Nephron (organoid): ENCODE data around the gene PET100.

Experiments used
- H3K27ac Mint-ChIP-seq, 3 experiments: 2 replicates each; pipeline ENCODE4 v1.8.0; 2020; ENCODE audit warnings: mixed read lengths in 3 of 3, mild to moderate bottlenecking in 2 of 3, moderate library complexity in 1 of 3
- H3K27me3 Mint-ChIP-seq: 2 replicates; pipeline ENCODE4 v1.8.0; 2021; ENCODE audit warnings: low read depth, mild to moderate bottlenecking, moderate library complexity, mixed read lengths
- H3K36me3 Mint-ChIP-seq: 2 replicates; pipeline ENCODE4 v1.8.0; 2020; ENCODE audit warnings: low read depth, mixed read lengths
- H3K4me1 Mint-ChIP-seq: 2 replicates; pipeline ENCODE4 v1.8.0; 2020; ENCODE audit warnings: mixed read lengths
- H3K4me3 Mint-ChIP-seq, 3 experiments: 2 replicates each; pipeline ENCODE4 v1.8.0; 2020; ENCODE audit warnings: mild to moderate bottlenecking in 3 of 3, mixed read lengths in 3 of 3, moderate library complexity in 2 of 3
- H3K9me3 Mint-ChIP-seq: 2 replicates; pipeline ENCODE4 v1.8.0; 2020; ENCODE audit warnings: mixed read lengths
- TF ChIP-seq, protein P1 (sequence below), 3 experiments: fragments of 200-600 bp; sonication (generic); IDR thresholded peaks; one replicate each; pipeline ENCODE4 v1.5.0; 2021; ENCODE audit warnings: antibody characterized with exemption in 3 of 3; ENCODE audit not compliant: unreplicated experiment in 3 of 3

PET100 gene

DNA sequence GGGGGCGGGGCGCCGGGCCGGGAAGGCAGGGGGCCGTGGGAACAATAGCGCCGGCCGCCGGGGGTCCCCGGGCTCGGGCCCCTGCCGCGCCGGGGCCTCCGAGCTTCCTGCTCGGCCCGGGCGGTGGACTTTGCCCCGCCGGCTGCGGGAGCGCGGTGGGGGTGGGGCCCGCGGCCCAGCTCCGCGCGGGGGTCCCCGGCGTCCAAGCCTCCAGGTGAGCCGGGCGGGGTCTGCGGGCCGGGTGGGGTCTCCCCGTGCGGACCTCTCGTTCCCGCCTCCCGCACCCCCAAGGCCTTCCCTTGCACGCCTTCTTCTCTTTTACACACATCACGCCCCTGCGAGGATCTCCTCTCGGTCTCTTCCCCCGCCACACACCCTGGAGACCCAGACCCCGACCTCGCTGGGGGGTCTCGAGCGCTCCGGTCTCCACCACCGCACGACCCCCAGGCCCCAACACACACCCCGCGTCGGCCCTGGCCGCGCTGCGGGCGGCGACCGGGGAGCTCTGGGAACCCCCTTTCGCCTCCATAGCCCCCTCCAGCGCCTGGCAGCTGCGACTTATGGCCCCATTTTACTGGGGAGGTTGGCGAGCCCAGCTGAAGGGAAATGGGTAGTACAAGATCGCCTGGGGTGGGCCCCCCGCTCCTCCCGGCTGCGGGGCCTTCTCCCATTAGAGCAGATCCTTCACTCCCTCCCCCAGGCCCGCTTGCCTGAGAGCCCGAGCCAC lies 33.2 kb upstream of the PET100 start:
- Mint-ChIP-seq H3K36me3 (no peaks in the 10 kb centered on the region), H3K27ac (no peak overlapping the region), H3K4me3 (peak overlapping the region; percentile 68 to 80 (median 79)), H3K27me3 (peaks cover 61% of the 10 kb centered on the region), H3K4me1 (no peaks in the 10 kb centered on the region), H3K9me3 (no peaks in the 10 kb centered on the region)
- TF ChIP-seq, protein P1, sequence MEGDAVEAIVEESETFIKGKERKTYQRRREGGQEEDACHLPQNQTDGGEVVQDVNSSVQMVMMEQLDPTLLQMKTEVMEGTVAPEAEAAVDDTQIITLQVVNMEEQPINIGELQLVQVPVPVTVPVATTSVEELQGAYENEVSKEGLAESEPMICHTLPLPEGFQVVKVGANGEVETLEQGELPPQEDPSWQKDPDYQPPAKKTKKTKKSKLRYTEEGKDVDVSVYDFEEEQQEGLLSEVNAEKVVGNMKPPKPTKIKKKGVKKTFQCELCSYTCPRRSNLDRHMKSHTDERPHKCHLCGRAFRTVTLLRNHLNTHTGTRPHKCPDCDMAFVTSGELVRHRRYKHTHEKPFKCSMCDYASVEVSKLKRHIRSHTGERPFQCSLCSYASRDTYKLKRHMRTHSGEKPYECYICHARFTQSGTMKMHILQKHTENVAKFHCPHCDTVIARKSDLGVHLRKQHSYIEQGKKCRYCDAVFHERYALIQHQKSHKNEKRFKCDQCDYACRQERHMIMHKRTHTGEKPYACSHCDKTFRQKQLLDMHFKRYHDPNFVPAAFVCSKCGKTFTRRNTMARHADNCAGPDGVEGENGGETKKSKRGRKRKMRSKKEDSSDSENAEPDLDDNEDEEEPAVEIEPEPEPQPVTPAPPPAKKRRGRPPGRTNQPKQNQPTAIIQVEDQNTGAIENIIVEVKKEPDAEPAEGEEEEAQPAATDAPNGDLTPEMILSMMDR (IDR thresholded peaks at IDR 0.05; ENCODE audit: unreplicated experiment in 3 of 3), result no peak

DNA sequence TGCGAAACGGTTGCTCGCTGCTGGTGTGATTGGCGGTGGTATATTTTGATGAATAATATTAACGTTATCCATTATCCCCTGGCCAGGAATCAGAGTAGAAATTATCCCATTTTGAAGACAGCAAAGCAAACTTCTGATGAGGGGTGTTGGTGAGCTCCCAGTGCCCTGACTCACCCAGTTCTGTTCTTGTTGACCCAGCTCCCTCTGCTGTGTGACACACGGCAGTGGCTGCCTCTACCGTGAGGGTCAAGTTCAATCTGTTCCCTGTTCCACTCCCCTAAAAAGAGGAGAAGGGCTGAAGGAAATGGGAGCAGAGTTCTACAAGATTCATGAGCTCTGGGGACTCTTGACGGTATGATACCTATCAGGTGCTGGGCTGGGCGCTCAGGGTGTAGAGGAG lies 31.9 kb upstream of the PET100 start:
- no peak overlapping the region for H3K27ac Mint-ChIP-seq
- H3K9me3 Mint-ChIP-seq, result no peaks in the 10 kb centered on the region
- TF ChIP-seq, protein P1 (IDR thresholded peaks at IDR 0.05; ENCODE audit: unreplicated experiment in 3 of 3), result no peak
- H3K36me3 Mint-ChIP-seq, result no peaks in the 10 kb centered on the region
- H3K4me3 Mint-ChIP-seq, result peak overlapping the region; percentile 79 to 80 (median 80)
- H3K4me1 Mint-ChIP-seq, result no peaks in the 10 kb centered on the region
- H3K27me3 Mint-ChIP-seq, result peaks cover 54% of the 10 kb centered on the region

DNA sequence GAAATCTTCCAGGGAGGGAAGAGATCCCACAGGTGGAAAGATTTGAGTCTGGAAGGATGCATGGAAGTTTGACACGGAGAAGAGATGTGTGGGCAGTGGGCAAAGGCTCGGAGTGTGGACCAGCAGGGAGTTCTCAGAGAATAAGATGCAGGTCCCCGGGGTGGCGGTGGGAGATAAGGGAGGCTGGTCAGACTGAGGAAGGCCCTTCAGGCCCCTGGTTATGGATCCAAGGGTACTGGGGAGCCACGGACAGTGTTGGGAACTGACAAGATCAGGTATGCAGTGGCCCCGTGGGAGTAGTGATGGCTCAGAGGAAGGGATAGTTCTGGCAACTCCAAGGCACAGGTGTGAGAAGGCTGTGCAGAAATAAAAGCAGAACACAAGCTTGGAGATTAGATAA lies 31.4 kb upstream of the PET100 start:
- no peaks in the 10 kb centered on the region for H3K36me3 Mint-ChIP-seq
- TF ChIP-seq, protein P1 (IDR thresholded peaks at IDR 0.05; ENCODE audit: unreplicated experiment in 3 of 3), result no peak

DNA sequence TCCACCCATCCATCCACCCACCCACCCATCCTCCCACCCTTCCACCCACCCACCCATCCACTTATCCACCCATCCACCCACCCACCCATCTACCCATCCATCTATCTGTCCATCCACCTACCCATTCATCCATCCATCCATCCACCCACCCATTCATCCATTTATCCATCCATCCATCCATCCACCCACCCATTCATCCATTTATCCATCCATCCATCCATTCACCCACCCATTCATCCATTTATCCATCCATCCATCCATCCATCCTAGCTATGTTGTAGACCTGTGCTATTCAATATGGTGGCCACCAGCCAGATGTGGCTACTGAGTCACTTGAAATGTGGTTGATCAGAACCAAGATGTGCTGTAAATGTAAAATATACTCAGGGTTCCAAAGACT lies 28.9 kb upstream of the PET100 start:
- peaks cover 4% of the 10 kb centered on the region for H3K36me3 Mint-ChIP-seq
- H3K4me1 Mint-ChIP-seq, result no peaks in the 10 kb centered on the region
- TF ChIP-seq, protein P1 (IDR thresholded peaks at IDR 0.05; ENCODE audit: unreplicated experiment in 3 of 3), result no peak
- H3K27ac Mint-ChIP-seq, result no peak overlapping the region
- no peaks in the 10 kb centered on the region for H3K9me3 Mint-ChIP-seq
- peaks cover 27% of the 10 kb centered on the region for H3K27me3 Mint-ChIP-seq
- H3K4me3 Mint-ChIP-seq, result no peak overlapping the region

More for the DNA sequence above, 31.4 kb upstream of the PET100 start:
- Mint-ChIP-seq H3K27me3 (peaks cover 50% of the 10 kb centered on the region), H3K4me3 (peak overlapping the region; percentile 79 to 80 (median 80)), H3K9me3 (no peaks in the 10 kb centered on the region), H3K27ac (no peak overlapping the region), H3K4me1 (no peaks in the 10 kb centered on the region)

DNA sequence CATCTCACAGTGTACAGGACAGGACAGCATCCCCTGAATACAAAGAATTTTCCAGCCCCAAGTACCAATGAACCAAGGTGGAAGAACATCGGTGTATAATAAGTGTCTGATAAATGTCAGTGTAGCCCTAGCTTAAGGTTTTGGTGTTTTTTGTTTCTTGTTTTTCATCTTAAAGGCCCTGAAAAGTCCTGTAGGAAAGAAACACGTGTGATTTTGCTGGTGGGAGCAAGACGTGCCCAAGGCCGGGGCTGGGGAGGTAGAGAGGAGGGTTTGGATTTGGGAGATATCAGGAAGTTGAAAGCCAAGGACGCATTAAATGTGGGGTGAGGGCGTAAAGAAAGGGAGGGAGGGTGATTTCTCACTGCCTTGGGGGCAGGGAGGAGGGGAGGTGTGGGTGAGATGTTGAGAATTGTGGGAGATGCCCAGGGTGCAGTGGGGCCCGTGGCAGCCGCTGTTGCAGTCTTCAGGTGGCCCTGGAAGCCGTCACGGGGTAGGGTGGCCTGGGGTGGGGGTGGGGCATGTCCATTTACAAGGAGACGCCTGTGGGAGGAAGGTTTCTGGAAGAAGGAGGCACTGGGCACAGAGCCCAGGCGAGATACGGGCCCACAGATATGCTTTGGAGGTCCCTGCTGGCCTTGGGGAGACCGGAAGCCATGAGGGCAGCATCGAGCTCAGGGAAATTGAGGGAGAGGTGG lies 27.2 kb upstream of the PET100 start:
- H3K4me1 Mint-ChIP-seq, result no peaks in the 10 kb centered on the region
- H3K9me3 Mint-ChIP-seq, result no peaks in the 10 kb centered on the region
- peaks cover 16% of the 10 kb centered on the region for H3K27me3 Mint-ChIP-seq
- peaks cover 4% of the 10 kb centered on the region for H3K36me3 Mint-ChIP-seq
- H3K4me3 Mint-ChIP-seq, result no peak overlapping the region
- no peak overlapping the region for H3K27ac Mint-ChIP-seq
- TF ChIP-seq, protein P1 (IDR thresholded peaks at IDR 0.05; ENCODE audit: unreplicated experiment in 3 of 3), result no peak
